HG02852 (cell line): ENCODE measurements around the gene ZCCHC9.

Experiments
- ATAC-seq: cut with Tn5 transposase; IDR thresholded peaks from one replicate; pipeline ENCODE4 v1.9.1; 2021; ENCODE audit warnings: mild to moderate bottlenecking, moderate library complexity; ENCODE audit not compliant: unreplicated experiment

Gene ZCCHC9

GRCh38 chr5:81354093-81354492, 52.7 kb downstream of the ZCCHC9 start:
- no peak for ATAC-seq

GRCh38 chr5:81355291-81356251, 54.2 kb downstream of the ZCCHC9 start:
- ATAC-seq, result no peak

- ATAC-seq, result no peak
Observed at GRCh38 chr5:81359108-81359507, 57.7 kb downstream of the ZCCHC9 start.

GRCh38 chr5:81359881-81360280, 58.5 kb downstream of the ZCCHC9 start:
- no peak for ATAC-seq

GRCh38 chr5:81360640-81361039, 59.3 kb downstream of the ZCCHC9 start:
- no peak for ATAC-seq

- no peak for ATAC-seq
Observed at GRCh38 chr5:81361600-81361999, 60.2 kb downstream of the ZCCHC9 start.
